GM18505 (cell line): ENCODE measurements around the gene ANTKMT.
"Not testable (repeated sequence)": the region's sequence is repeated elsewhere in the genome, so short reads cannot be mapped to it uniquely, and the experiment has no call there.

Experiments
- ATAC-seq: cut with Tn5 transposase; IDR thresholded peaks from one replicate; pipeline ENCODE4 v1.9.1; 2021; ENCODE audit not compliant: unreplicated experiment
- POLR2A ChIP-seq: IDR thresholded peaks from 4 replicates; pipeline ENCODE4 v1.6.1; 2011; ENCODE audit warnings: borderline replicate concordance; ENCODE audit not compliant: insufficient read depth, insufficient read length; ENCODE audit errors: extremely low read depth

The ANTKMT gene

GRCh38 chr16:709566-710499 is 11.1 kb upstream of the ANTKMT start:
- no peak for TF ChIP-seq POLR2A
- no peak for ATAC-seq

GRCh38 chr16:710500-711075 is 10.4 kb upstream of the ANTKMT start:
- ATAC-seq = no peak
- no peak for TF ChIP-seq POLR2A

- TF ChIP-seq POLR2A = no peak
Measured at GRCh38 chr16:711084-711483, 9.9 kb upstream of the ANTKMT start.

GRCh38 chr16:711548-712320 is 9.2 kb upstream of the ANTKMT start:
- TF ChIP-seq POLR2A = no peak
- no peak for ATAC-seq

More at GRCh38 chr16:711084-711483, 9.9 kb upstream of the ANTKMT start:
- no peak for ATAC-seq

- not testable (repeated sequence) for ATAC-seq
Measured at GRCh38 chr16:712740-713250, 8.2 kb upstream of the ANTKMT start.

- no peak for TF ChIP-seq POLR2A
- ATAC-seq = no peak
Measured at GRCh38 chr16:714079-714478, 6.9 kb upstream of the ANTKMT start.

- peak; percentile 57 for ATAC-seq
- TF ChIP-seq POLR2A = no peak
Measured at GRCh38 chr16:714558-715476, 6.1 kb upstream of the ANTKMT start, which contains the start of gene METRN. METRN (plus strand) TSS chr16:715118; CDS start chr16:715290, 172 bp downstream.

GRCh38 chr16:715477-716199 is 5.3 kb upstream of the ANTKMT start:
- ATAC-seq = peak; percentile 16

GRCh38 chr16:716200-716568 is 4.8 kb upstream of the ANTKMT start:
- TF ChIP-seq POLR2A = no peak
- ATAC-seq = no peak

More at GRCh38 chr16:715477-716199, 5.3 kb upstream of the ANTKMT start:
- no peak for TF ChIP-seq POLR2A

DNA sequence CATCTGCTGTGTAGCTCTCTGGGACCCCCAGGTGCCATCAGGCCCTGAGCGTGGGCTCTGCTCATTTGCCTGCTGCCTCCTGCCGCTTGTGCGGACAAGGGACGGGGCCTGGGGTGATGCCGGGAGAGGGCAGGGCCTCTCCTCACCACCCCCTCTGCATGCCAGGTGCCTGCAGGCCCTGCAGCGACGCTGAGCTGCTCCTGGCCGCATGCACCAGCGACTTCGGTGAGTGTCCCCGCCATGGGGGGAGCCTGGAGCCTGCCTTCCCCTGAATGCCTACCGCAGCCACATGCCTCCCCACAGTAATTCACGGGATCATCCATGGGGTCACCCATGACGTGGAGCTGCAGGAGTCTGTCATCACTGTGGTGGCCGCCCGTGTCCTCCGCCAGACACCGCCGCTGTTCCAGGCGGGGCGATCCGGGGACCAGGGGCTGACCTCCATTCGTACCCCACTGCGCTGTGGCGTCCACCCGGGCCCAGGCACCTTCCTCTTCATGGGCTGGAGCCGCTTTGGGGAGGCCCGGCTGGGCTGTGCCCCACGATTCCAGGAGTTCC is 4.1 kb upstream of the ANTKMT start:
- no peak for ATAC-seq
- no peak for TF ChIP-seq POLR2A

DNA sequence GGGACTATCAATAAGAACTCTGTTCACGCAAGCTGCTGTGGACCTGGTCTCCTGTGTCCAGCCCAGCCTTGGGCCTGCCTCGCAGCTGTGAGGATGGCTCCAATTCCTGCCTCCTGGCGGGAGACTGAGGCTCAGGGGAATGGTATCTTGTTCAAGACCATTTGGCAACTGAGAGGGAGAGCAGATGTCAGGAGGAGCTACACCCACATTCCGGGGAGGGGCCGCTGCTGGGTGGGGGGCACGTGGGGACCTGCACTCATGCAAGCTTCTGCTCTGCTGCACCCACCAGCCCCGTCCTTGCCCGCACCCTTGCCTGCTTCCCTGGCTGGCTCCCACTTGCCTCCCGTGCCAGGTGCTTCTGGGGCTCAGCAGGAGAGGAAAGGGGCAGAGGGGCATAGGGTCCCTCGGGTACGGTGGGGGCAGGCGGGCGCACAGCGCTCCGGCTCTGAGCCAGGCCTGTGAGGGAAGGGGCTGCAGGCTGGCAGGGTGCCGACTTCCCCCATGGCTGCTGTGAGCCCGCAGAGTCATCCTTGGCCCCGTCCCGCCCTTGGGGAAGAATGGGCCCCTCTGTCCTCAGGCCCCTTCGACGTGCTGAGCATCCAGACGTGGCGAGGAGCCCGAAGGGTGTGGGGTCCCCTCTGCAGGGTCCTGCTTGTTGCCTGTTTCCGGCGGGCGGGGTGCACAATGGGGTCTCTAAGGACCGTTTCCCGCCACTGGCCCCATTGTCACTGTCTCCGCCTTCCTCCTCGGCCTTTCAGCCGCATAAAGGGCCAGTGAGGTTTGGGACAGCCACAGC is 3.3 kb upstream of the ANTKMT start:
- ATAC-seq = no peak
- TF ChIP-seq POLR2A = no peak
